SK-N-SH (cell line): ENCODE measurements around the gene ALOX15. TPM values are rescaled to one million over a fixed set of nuclear protein-coding genes. Genes with fewer than 3 reads are reported as not detected.

ENCODE experiments used
- CTCF ChIA-PET: fragments of 300-600, 350-600 bp; formaldehyde crosslinking; extraction: SDS; loops from one replicate; lab custom pipeline; 2021; lab: Yijun Ruan, JAX
- POLR2A ChIA-PET: fragments of 350-600 bp; sonication (Branson Sonifier 250); formaldehyde crosslinking; extraction: SDS; loops from one replicate; lab custom pipeline; 2020; ENCODE audit warnings: antibody characterized with exemption, inconsistent platforms; lab: Yijun Ruan, JAX
- DNase-seq: peaks from one replicate; pipeline ENCODE4 v3.0.0; 2012
- H2AFZ ChIP-seq: fragments of 200-600 bp; sonication (generic); 2 replicates; pipeline ENCODE4 v1.8.1; 2016; ENCODE audit warnings: antibody characterized with exemption, mild to moderate bottlenecking, low read depth
- H3F3A ChIP-seq: fragments of 200-600 bp; sonication (generic); replicated peaks from 2 replicates; pipeline ENCODE3; 2016; ENCODE audit warnings: antibody characterized with exemption, mild to moderate bottlenecking; ENCODE audit not compliant: insufficient read depth
- H3K27ac ChIP-seq, 2 experiments: fragments of 200-500 bp in 1 of 2; fragments of 200-600 bp in 1 of 2; sonication (Bioruptor generic) in 1 of 2; sonication (generic), shearing (Covaris generic) in 1 of 2; 2 replicates each; pipeline versions ENCODE4 v1.5.1 to v1.6.1; 2014 to 2016; ENCODE audit warnings: low read depth in 2 of 2, inconsistent platforms in 1 of 2, low read length in 1 of 2, mild to moderate bottlenecking in 1 of 2, mixed read lengths in 1 of 2
- H3K27me3 ChIP-seq: fragments of 200-600 bp; sonication (generic), shearing (Covaris generic); 2 replicates; pipeline ENCODE4 v1.6.1; 2016; ENCODE audit warnings: mixed run types; ENCODE audit not compliant: insufficient read depth
- H3K36me3 ChIP-seq, 2 experiments: fragments of 200-500 bp in 1 of 2; fragments of 200-600 bp in 1 of 2; sonication (Bioruptor generic) in 1 of 2; sonication (generic) in 1 of 2; replicated peaks in 1 of 2; 2 replicates each; pipeline versions ENCODE3 to v1.5.1; 2014 to 2016; ENCODE audit warnings: low read length in 1 of 2, mild to moderate bottlenecking in 1 of 2; ENCODE audit not compliant: insufficient read depth in 2 of 2, control insufficient read depth in 1 of 2
- H3K4me1 ChIP-seq, 2 experiments: fragments of 200-500 bp in 1 of 2; fragments of 200-600 bp in 1 of 2; sonication (Bioruptor generic) in 1 of 2; sonication (generic), shearing (Covaris generic) in 1 of 2; 2 replicates each; pipeline versions ENCODE4 v1.5.1 to v1.6.1; 2014 to 2016; ENCODE audit warnings: low read depth in 1 of 2, low read length in 1 of 2, mixed run types in 1 of 2; ENCODE audit not compliant: insufficient read depth in 2 of 2, control insufficient read depth in 1 of 2
- H3K4me2 ChIP-seq: fragments of 200-600 bp; sonication (generic), shearing (Covaris generic); 2 replicates; pipeline ENCODE4 v1.6.1; 2017; ENCODE audit warnings: mixed run types
- H3K4me3 ChIP-seq, 2 experiments: fragments of 200-500 bp in 1 of 2; fragments of 200-600 bp in 1 of 2; sonication (Bioruptor generic) in 1 of 2; sonication (generic), shearing (Covaris generic) in 1 of 2; 2 replicates each; pipeline versions ENCODE4 v1.5.1 to v1.8.1; 2014 to 2016; ENCODE audit warnings: low read depth in 2 of 2, inconsistent platforms in 1 of 2, low read length in 1 of 2, mild to moderate bottlenecking in 1 of 2, mixed read lengths in 1 of 2, moderate library complexity in 1 of 2
- H3K79me2 ChIP-seq: fragments of 200-600 bp; sonication (generic); 2 replicates; pipeline ENCODE4 v1.8.1; 2017; ENCODE audit warnings: mild to moderate bottlenecking; ENCODE audit not compliant: insufficient read depth
- H3K9ac ChIP-seq: fragments of 200-600 bp; sonication (generic); 2 replicates; pipeline ENCODE4 v1.6.1; 2017; ENCODE audit warnings: mixed run types
- H3K9me2 ChIP-seq: fragments of 200-600 bp; sonication (generic); 2 replicates; pipeline ENCODE4 v1.6.1; 2017; ENCODE audit warnings: mixed run types
- H3K9me3 ChIP-seq: fragments of 200-600 bp; sonication (generic); 2 replicates; pipeline ENCODE4 v1.6.1; 2017; ENCODE audit warnings: mixed run types, mild to moderate bottlenecking, moderate library complexity
- H4K20me1 ChIP-seq: fragments of 200-600 bp; sonication (generic); 2 replicates; pipeline ENCODE4 v1.6.1; 2017; ENCODE audit warnings: mild to moderate bottlenecking, mixed run types; ENCODE audit not compliant: insufficient read depth
- MAX ChIP-seq: IDR thresholded peaks from 2 replicates; pipeline ENCODE4 v1.4.0; 2012; ENCODE audit warnings: low read depth
- NFIC ChIP-seq: IDR thresholded peaks from 2 replicates; pipeline ENCODE4 v1.4.0; 2012; ENCODE audit warnings: borderline replicate concordance
- NRF1 ChIP-seq: IDR thresholded peaks from 2 replicates; pipeline ENCODE4 v1.6.1; 2012; ENCODE audit warnings: low read depth, mild to moderate bottlenecking, low read length
- RAD21 ChIP-seq: IDR thresholded peaks from 2 replicates; pipeline ENCODE4 v1.6.1; 2012; ENCODE audit warnings: mild to moderate bottlenecking, low read length
- RCOR1 ChIP-seq: fragments of 150-350 bp; IDR thresholded peaks from 2 replicates; pipeline ENCODE4 v1.6.1; 2017; ENCODE audit warnings: antibody characterized with exemption, low read length
- RXRA ChIP-seq: IDR thresholded peaks from 2 replicates; pipeline ENCODE4 v1.4.0; 2012; ENCODE audit warnings: low read depth, mild to moderate bottlenecking, borderline replicate concordance
- SIN3A ChIP-seq: IDR thresholded peaks from 2 replicates; pipeline ENCODE4 v1.6.1; 2012; ENCODE audit warnings: low read depth, mild to moderate bottlenecking, low read length, moderate library complexity, borderline replicate concordance
- TAF1 ChIP-seq: IDR thresholded peaks from 2 replicates; pipeline ENCODE4 v1.6.1; 2012; ENCODE audit warnings: low read depth, mild to moderate bottlenecking, low read length, moderate library complexity, borderline replicate concordance
- TCF12 ChIP-seq: IDR thresholded peaks from 2 replicates; pipeline ENCODE4 v1.4.0; 2012
- WGBS: methylation state at CpG from one replicate; pipeline ENCODE4 v1.1.6; 2017; ENCODE audit warnings: low lambda C conversion rate; 5-methylcytosine and 5-hydroxymethylcytosine counted together
- polyA plus RNA-seq, 3 experiments: library from polyadenylated mRNA; depleted of rRNA; stranded (reverse); fragments of >200 nt; gene quantifications; 2 replicates each; pipeline ENCODE4 v1.2.3, GENCODE V29; 2012
- TF ChIP-seq, protein P1 (sequence below): IDR thresholded peaks from 2 replicates; pipeline ENCODE4 v1.4.0; 2012; ENCODE audit warnings: low read depth, borderline replicate concordance
- TF ChIP-seq, protein P2 (sequence below): fragments of 200-600 bp; sonication (generic); IDR thresholded peaks from 2 replicates; pipeline ENCODE4 v1.6.1; 2017; ENCODE audit warnings: antibody characterized with exemption, mild to moderate bottlenecking, moderate library complexity
- TF ChIP-seq, protein P3 (sequence below): IDR thresholded peaks from 2 replicates; pipeline ENCODE4; 2012
- TF ChIP-seq, protein P4 (sequence below): fragments of 150-350 bp; IDR thresholded peaks from 2 replicates; pipeline ENCODE4 v1.6.1; 2016; ENCODE audit warnings: mild to moderate bottlenecking, low read depth, low read length

The ALOX15 gene
- polyA plus RNA-seq, 1 of the 3 experiments (the other 2 are of a cell fraction) = not detected

DNA sequence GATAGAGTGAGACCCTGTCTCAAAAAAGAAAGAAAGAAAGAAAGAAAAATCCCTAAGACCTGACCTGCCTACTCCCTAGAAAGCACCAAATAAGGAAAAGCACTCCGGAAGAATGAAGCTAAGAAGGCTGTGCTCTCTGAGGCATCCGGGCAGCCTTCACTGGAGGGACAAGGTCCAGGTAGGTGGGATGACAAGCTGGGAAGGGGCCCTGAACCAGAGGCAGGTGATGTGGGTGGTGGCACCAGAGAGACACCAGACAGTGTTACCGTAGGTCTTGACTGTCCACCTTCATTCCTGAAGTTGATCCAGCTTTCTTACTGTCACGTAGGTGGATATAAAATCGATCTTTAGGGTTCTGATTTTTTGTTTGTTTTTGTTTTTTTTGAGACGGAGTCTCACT is 30.8 kb downstream of the ALOX15 start:
- Histone ChIP-seq H3K4me3 (no peak overlapping the region), H3F3A (no peaks in the 10 kb centered on the region), H3K79me2 (no peaks in the 10 kb centered on the region), H3K27me3 (peaks cover 22% of the 10 kb centered on the region; the same call in 1 of the 2 replicates), H3K36me3 (no peaks in the 10 kb centered on the region), H4K20me1 (no peaks in the 10 kb centered on the region), H3K9me3 (no peaks in the 10 kb centered on the region), H3K4me1 (no peaks in the 10 kb centered on the region), H3K27ac (no peak overlapping the region), H2AFZ (no peak overlapping the region), H3K4me2 (no peak overlapping the region), H3K9me2 (no peaks in the 10 kb centered on the region), H3K9ac (no peak overlapping the region)
- no peak for DNase-seq
- CTCF ChIA-PET = interaction anchor here (1.1 to 5.1 kb wide), 5 partner anchors 9 to 43 kb away, joined by 3 to 59 read pairs (median 8); partner anchors contain the start of gene SMTNL2
- TF ChIP-seq RCOR1 (no peak), SIN3A (no peak), TCF12 (no peak), RAD21 (no peak), TAF1 (no peak)
- TF ChIP-seq, protein P1, sequence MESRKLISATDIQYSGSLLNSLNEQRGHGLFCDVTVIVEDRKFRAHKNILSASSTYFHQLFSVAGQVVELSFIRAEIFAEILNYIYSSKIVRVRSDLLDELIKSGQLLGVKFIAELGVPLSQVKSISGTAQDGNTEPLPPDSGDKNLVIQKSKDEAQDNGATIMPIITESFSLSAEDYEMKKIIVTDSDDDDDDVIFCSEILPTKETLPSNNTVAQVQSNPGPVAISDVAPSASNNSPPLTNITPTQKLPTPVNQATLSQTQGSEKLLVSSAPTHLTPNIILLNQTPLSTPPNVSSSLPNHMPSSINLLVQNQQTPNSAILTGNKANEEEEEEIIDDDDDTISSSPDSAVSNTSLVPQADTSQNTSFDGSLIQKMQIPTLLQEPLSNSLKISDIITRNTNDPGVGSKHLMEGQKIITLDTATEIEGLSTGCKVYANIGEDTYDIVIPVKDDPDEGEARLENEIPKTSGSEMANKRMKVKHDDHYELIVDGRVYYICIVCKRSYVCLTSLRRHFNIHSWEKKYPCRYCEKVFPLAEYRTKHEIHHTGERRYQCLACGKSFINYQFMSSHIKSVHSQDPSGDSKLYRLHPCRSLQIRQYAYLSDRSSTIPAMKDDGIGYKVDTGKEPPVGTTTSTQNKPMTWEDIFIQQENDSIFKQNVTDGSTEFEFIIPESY = no peak
- WGBS = 77% methylated on average over 6 of the region's 6 CpGs
- POLR2A ChIA-PET = no interaction called here

DNA sequence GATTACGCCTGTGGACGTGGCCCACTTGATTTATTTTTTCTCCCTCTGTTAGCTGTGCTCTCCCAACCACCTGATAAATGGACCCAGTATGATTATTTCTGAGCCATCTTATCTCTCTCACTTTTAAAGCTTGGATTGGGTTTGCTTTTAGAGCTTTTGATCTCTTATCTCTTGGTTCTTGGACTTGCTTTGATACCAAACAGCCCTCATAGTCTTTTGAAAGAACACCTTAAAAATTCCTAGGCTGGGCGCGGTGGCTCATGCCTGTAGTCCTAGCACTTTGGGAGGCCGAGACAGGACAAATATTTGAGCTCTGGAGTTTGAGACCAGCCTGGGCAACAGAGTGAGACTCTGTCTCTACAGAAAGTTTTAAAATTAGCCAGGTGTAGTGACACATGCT is 31.3 kb downstream of the ALOX15 start:
- H3K9me3 ChIP-seq = no peaks in the 10 kb centered on the region
- TF ChIP-seq MAX = no peak
- TF ChIP-seq, protein P2, sequence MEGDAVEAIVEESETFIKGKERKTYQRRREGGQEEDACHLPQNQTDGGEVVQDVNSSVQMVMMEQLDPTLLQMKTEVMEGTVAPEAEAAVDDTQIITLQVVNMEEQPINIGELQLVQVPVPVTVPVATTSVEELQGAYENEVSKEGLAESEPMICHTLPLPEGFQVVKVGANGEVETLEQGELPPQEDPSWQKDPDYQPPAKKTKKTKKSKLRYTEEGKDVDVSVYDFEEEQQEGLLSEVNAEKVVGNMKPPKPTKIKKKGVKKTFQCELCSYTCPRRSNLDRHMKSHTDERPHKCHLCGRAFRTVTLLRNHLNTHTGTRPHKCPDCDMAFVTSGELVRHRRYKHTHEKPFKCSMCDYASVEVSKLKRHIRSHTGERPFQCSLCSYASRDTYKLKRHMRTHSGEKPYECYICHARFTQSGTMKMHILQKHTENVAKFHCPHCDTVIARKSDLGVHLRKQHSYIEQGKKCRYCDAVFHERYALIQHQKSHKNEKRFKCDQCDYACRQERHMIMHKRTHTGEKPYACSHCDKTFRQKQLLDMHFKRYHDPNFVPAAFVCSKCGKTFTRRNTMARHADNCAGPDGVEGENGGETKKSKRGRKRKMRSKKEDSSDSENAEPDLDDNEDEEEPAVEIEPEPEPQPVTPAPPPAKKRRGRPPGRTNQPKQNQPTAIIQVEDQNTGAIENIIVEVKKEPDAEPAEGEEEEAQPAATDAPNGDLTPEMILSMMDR = no peak
- no peak for TF ChIP-seq NFIC
- no peak for TF ChIP-seq RXRA
- TF ChIP-seq, protein P3, sequence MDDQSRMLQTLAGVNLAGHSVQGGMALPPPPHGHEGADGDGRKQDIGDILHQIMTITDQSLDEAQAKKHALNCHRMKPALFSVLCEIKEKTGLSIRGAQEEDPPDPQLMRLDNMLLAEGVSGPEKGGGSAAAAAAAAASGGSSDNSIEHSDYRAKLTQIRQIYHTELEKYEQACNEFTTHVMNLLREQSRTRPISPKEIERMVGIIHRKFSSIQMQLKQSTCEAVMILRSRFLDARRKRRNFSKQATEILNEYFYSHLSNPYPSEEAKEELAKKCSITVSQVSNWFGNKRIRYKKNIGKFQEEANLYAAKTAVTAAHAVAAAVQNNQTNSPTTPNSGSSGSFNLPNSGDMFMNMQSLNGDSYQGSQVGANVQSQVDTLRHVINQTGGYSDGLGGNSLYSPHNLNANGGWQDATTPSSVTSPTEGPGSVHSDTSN = no peak
- TF ChIP-seq NRF1 = no peak
- TF ChIP-seq, protein P4, sequence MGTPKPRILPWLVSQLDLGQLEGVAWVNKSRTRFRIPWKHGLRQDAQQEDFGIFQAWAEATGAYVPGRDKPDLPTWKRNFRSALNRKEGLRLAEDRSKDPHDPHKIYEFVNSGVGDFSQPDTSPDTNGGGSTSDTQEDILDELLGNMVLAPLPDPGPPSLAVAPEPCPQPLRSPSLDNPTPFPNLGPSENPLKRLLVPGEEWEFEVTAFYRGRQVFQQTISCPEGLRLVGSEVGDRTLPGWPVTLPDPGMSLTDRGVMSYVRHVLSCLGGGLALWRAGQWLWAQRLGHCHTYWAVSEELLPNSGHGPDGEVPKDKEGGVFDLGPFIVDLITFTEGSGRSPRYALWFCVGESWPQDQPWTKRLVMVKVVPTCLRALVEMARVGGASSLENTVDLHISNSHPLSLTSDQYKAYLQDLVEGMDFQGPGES = no peak
- TF ChIP-seq RCOR1 = no peak
- no peak for TF ChIP-seq TAF1
- DNase-seq = no peak
- H3K27me3 ChIP-seq = peaks cover 22% of the 10 kb centered on the region; the same call in 1 of the 2 replicates
- no peak overlapping the region for H3K4me3 ChIP-seq
- H3K4me1 ChIP-seq = no peaks in the 10 kb centered on the region
- no peak overlapping the region for H3K27ac ChIP-seq
- no peaks in the 10 kb centered on the region for H3K36me3 ChIP-seq
- H3K9ac ChIP-seq = no peak overlapping the region
- ChIA-PET POLR2A (no interaction called here), CTCF (interaction anchor here (1.1 to 5.1 kb wide), 5 partner anchors 9 to 43 kb away, joined by 3 to 59 read pairs (median 8); partner anchors contain the start of gene SMTNL2)
- H3F3A ChIP-seq = no peaks in the 10 kb centered on the region
- no peaks in the 10 kb centered on the region for H3K9me2 ChIP-seq
- H3K4me2 ChIP-seq = no peak overlapping the region
- no peaks in the 10 kb centered on the region for H4K20me1 ChIP-seq
- no peak overlapping the region for H2AFZ ChIP-seq
- H3K79me2 ChIP-seq = no peaks in the 10 kb centered on the region
- WGBS = 69% methylated on average over 5 of the region's 5 CpGs
